ENCODE measurements around the gene KCNK1.

DNA sequence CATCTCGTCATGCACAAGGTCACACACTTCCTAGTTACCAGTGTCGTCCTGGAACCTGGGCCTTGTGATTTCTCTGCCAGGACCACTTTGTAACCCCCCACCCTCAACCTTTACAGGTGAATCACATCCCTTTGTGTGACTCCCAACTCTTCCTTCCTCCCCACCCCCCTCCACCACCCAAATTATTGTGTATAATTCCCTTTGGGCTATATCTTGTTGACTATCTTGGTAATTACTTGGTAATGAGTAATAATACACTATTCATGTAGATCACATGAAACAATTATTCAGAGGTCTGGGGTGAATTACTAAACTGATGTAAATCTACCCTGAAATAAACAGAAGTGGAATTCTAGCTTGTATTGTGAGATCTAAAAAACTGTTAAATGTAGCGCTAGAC, 1.7 kb downstream of the KCNK1 start:
- TF ChIP-seq YY1 (IDR thresholded peaks at IDR 0.05; ENCODE audit: insufficient read depth, insufficient read length) = no peak
- TF ChIP-seq ZNF274 (IDR thresholded peaks at IDR 0.05; ENCODE audit: low read depth, low read length) = no peak
- TF ChIP-seq SUZ12 (IDR thresholded peaks at IDR 0.05; ENCODE audit: extremely low read depth, insufficient read depth, insufficient read length) = no peak
